ENCODE data around the gene ANO6.

Gene ANO6

DNA sequence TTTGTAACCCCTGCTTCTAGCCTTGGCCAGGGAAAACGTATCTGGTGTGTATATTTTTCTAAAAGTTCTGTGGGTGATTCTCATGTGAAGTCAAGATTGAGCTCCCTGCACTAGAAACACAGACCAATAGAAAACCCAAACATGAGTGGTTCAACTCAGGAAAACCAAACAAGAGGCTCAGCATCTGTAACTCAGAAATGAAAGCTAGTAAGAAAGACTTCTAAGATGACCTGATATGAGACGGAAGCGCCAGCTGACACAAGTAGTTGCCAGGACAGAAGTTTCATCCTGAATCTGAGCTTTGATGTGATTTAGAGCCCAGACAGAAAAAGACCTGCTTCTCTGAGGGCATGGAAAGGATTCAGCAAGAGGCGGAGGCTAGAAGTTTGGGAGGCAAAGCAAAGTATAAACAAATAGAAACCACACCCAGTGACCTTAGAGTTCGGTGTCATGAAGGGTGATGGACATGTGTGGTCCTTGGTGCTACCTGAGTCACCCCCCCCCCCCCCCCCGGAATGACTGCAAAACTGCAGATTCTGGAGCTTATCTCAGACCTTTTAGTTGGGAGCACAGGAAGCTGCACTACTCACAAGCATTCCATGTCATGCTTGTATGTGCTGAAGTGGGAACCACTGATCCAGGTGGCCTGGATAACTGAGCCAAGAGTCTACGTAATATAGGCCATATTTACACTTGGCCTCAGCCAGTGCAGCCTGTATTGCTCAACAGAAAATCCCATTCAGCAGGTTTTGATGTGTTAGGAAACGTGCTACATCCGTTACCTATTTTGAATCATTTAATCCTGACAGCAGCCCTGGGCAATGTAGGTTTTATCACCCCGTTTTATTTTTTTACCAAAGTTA lies 191.3 kb downstream of the ANO6 start:
- no peak for DNase-seq

- DNase-seq = no peak
These were observed 192.3 kb downstream of the ANO6 start for GRCh38 chr12:45407981-45408728.

DNA sequence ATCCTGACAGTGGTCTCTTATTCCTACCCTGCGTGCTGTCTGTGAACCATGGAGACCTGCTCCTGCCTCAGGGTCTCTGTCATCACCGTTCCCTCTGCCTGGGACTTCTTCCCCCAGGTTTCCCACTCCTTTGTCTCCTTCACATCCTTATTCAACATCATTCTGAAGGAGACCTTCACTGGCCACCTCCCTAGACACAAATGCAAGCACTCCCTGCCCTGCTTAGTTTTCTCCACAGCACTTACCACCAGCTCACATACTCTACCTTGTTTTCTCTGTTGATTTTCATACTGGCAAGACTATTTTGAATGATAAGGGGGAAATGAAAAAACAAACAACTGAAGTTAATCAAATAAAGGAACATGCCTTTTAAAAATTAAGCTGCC lies 192.8 kb downstream of the ANO6 start:
- no peak for DNase-seq

GRCh38 chr12:45409966-45410365 lies 194.1 kb downstream of the ANO6 start:
- no peak for DNase-seq

GRCh38 chr12:45411626-45412025 lies 195.7 kb downstream of the ANO6 start:
- no peak for DNase-seq

GRCh38 chr12:45415393-45415817 lies 199.5 kb downstream of the ANO6 start:
- DNase-seq = no peak

GRCh38 chr12:45416126-45416525 lies 200.2 kb downstream of the ANO6 start:
- DNase-seq = no peak

- no peak for DNase-seq
These were observed 202.6 kb downstream of the ANO6 start for GRCh38 chr12:45418520-45418919.

DNA sequence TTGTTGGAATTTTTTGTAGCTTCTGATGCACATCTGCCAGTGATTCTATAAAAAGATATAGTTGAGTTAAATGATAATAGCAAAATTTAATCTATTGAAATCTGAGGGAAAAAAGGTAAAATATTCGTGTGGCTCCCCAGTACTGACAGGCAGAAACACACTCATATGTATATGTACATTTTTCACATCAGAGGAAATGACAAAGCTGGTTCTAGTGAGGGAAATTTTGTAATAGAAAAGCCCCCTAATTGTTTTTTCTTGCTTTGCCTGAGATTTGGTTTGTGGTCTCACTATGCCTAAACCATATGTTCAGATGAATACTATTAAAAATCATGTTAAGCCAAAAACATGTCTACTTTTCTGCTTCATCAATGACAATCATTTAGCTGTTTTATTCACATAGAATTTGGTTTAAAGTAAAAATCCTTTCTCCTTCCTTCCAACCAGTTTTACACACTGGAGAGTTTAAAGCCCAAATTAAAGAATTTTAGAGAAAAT lies 203.5 kb downstream of the ANO6 start:
- no peak for DNase-seq

- DNase-seq = no peak
These were observed 205.8 kb downstream of the ANO6 start for GRCh38 chr12:45421736-45422135.

DNA sequence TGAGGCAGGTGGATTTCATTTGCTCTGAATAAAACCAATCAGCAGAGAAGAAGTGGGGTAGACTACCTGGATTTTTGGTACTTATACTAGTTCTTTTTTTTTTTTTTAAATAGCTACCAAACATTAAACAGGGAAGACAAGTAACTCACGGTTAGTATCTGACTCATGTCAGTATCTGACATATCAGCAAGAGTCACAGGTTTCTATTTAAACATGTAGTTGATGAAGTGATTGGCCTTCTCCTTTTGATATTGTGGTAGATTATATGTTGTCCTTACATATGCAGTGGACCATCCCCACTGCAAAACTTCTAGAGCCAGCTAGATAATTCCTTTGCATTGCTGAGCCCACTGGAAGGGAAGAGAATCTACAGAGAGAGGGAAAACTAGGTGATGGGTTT lies 208.0 kb downstream of the ANO6 start:
- DNase-seq = no peak

- no peak for DNase-seq
These were observed 209.5 kb downstream of the ANO6 start for GRCh38 chr12:45425426-45425825.

DNA sequence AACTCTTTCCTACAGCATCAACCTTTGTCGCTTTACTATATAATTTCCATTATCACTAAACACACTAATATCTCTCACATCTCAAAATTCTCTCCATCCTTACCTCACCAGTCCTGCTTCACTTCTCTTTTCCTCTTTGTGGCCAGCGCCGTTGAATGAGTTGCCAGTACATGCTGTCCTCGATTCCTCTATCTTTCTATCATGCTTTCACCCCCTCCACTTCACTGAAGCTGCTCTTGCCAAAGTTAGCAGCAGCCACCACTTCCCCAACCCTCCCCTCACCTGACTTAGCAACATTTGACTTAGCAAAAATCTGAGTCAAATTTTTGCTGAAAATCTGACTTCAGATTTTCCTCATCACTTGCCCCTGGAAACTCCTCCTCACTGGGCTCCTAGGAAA lies 210.4 kb downstream of the ANO6 start:
- DNase-seq = no peak

- no peak for DNase-seq
These were observed 211.1 kb downstream of the ANO6 start for GRCh38 chr12:45427042-45427441.

DNA sequence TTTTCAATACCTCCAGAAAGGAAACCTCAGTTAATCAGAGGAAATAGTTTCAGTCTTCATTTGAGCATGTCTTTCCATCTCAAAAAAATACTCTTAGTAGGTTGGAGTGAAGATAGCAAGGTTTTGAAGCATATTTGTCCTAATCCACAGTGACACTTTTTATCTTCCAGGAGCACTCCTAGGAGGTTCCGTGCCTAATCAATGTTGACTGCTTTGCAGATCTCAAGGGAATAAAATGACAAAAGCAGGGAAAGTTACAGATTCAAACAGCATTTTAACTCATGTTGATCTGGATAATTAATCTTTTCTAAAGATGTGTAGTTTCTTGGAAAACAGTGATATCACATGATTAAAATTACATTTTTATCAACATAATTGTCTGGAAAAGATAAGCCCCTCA lies 213.9 kb downstream of the ANO6 start:
- no peak for DNase-seq

DNA sequence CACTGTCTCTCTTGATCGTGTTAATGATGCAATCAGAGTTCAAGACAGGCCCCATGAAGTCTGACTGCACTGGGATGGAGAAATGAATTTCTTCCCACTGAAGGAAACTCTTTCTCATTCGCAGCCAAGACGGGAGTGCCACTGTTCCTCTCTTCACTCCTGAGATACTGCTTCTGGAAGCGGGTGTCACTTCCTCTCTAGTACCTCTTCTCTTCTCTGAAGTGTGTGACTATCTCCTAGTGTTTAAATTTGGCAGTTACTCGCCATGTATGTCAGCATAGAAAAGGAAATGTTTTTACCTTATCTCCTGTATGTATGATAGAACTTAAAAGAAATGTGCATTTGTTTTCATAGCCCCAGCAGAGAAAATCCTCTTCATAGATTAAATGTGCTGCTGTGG lies 215.2 kb downstream of the ANO6 start:
- no peak for DNase-seq

DNA sequence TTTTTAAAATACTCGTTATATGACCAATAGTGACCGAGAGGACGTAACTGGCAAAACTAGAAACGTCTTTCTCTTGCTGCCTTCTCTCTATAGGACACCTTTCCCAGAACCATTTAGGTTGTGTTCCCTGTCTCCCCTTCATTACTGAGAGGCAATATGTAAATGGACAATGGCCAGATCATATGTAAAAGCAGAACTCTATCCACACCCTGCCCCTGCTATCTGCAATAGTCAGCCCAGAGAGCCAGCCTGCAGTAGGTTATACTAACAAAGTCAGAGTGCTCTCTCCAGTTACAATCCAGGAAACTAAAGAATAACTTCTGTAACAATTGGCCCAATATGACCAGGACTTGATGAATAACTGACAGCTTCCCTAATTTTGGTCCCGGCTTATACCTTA lies 216.8 kb downstream of the ANO6 start:
- DNase-seq = no peak

GRCh38 chr12:45433441-45433868 lies 217.6 kb downstream of the ANO6 start:
- DNase-seq = no peak

DNA sequence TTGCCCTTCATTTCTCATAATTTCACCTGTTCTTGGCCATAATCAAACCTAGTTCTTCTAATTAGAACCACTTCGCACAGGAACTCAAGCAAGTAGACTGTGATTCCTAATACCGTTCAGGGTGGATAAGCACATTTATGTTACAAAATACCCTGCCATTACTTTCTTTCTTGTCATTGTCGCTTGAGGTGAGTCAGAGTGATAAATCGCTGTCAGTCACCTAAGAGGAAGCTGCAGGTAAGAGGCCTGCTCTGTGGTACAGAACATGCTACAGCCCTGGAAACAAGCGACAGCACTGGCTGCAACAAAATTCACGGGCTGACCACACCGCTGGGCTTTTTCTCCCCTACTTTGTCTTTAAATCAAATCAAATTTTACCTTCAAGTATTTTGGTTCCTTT lies 218.2 kb downstream of the ANO6 start:
- DNase-seq = no peak

DNA sequence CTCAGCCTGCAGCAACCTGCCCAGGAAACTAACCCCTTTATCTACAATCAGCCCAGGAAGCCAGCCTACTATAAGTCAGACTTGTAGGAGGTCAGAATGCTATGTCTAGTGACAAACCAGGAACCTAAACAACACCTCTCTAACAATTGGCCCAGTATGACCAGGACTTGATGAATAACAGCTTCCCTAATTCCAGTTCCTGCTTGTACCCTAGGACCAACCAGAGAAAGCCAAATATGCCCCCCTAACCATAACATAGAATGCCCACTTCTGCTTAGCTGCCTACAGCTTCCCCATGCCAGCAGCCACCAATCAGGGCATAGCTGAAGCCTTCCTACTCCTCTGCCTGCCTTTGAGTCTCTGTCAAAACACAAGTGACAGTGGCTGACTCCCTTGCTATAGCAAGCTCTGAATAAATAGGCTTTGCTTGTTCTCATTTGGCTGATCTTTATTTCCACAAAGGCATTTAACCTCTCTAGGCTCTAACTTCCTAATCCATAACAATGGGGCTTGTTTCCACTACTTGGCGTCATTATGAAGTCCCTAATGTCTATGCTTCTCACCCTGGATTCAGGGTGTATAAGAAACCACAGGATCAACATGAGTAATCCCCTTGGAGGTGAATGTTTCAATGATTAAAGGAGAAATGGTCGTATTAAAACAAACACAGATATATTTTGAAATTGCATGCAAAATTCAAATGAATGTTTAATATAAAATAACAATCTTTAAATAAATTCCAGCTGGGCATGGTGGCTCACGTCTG lies 220.2 kb downstream of the ANO6 start:
- DNase-seq = no peak

DNA sequence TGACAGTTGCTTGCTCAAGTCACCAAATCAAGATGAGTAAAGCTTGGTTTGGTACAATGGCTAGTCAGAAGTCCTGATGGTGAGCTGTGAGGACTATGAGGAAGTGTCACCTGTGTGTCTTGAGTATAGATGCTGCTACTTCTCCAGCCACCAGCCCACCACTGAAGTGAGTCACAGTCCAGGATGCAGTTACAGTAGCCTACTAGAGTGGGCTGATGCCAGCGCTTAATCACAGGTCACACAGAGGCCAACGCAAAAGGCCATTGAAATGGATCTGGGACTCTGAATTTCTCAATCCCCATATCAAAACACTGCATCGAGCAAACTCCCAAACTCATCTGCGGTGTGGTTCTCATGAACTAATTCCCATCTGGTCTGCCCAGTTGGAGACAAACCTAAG lies 223.1 kb downstream of the ANO6 start:
- DNase-seq = no peak

GRCh38 chr12:45446013-45446412 lies 230.1 kb downstream of the ANO6 start:
- DNase-seq = no peak

DNA sequence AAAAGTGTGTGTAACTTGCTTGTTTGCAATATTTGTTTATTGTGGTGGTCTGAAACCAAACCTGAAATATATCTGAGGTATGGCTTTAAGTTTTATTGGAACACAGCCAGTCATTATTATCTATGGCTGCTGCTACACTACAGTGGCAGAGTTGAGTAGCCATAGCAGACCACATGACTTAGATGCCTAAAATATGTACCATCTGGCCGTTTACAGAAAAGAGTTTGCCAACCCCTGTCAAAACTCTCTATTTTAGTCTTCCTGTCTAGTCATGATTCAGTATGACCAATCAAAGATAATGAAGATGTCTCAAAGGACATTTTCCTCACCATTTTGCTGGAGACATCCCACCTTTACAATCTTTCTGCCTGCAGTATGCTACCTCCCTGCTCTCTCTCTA lies 242.3 kb downstream of the ANO6 start:
- no peak for DNase-seq
